IPS-11a (cell line): ENCODE measurements around the gene MAP7.

Source experiments
- H3K4me3 ChIP-seq: one replicate; pipeline ENCODE4 v1.5.1; 2013; ENCODE audit warnings: low read depth, low read length, control low read depth

The MAP7 gene

GRCh38 chr6:136426627-136427377 is 123.4 kb downstream of the MAP7 start:
- no peak overlapping the region for H3K4me3 ChIP-seq

- H3K4me3 ChIP-seq, result no peak overlapping the region
These were observed 124.4 kb downstream of the MAP7 start for GRCh38 chr6:136425793-136426192.

- H3K4me3 ChIP-seq, result no peak overlapping the region
These were observed 125.3 kb downstream of the MAP7 start for GRCh38 chr6:136424901-136425300.

GRCh38 chr6:136424450-136424849 is 125.8 kb downstream of the MAP7 start:
- no peak overlapping the region for H3K4me3 ChIP-seq

GRCh38 chr6:136421537-136422158 is 128.6 kb downstream of the MAP7 start:
- H3K4me3 ChIP-seq, result no peak overlapping the region

GRCh38 chr6:136420853-136421252 is 129.4 kb downstream of the MAP7 start:
- no peak overlapping the region for H3K4me3 ChIP-seq

GRCh38 chr6:136415351-136416007 is 134.7 kb downstream of the MAP7 start:
- no peak overlapping the region for H3K4me3 ChIP-seq

- H3K4me3 ChIP-seq, result no peak overlapping the region
These were observed 137.8 kb downstream of the MAP7 start for GRCh38 chr6:136412410-136412809.

- H3K4me3 ChIP-seq, result no peak overlapping the region
These were observed 138.5 kb downstream of the MAP7 start for GRCh38 chr6:136411453-136412354.

- no peak overlapping the region for H3K4me3 ChIP-seq
These were observed 139.2 kb downstream of the MAP7 start for GRCh38 chr6:136411025-136411325.

- no peak overlapping the region for H3K4me3 ChIP-seq
These were observed 139.8 kb downstream of the MAP7 start for GRCh38 chr6:136410201-136411024.

GRCh38 chr6:136409597-136409996 is 140.6 kb downstream of the MAP7 start:
- H3K4me3 ChIP-seq, result no peak overlapping the region

- H3K4me3 ChIP-seq, result no peak overlapping the region
These were observed 142.0 kb downstream of the MAP7 start for GRCh38 chr6:136408204-136408603.

GRCh38 chr6:136405420-136406029 is 144.7 kb downstream of the MAP7 start:
- no peak overlapping the region for H3K4me3 ChIP-seq

GRCh38 chr6:136404627-136405419 is 145.4 kb downstream of the MAP7 start:
- no peak overlapping the region for H3K4me3 ChIP-seq

- no peak overlapping the region for H3K4me3 ChIP-seq
These were observed 146.2 kb downstream of the MAP7 start for GRCh38 chr6:136404007-136404406.

- no peak overlapping the region for H3K4me3 ChIP-seq
These were observed 146.9 kb downstream of the MAP7 start for GRCh38 chr6:136403110-136403980.

- no peak overlapping the region for H3K4me3 ChIP-seq
These were observed 148.5 kb downstream of the MAP7 start for GRCh38 chr6:136401749-136402148.
